ENCODE data around the gene ZNF316. TPM values are rescaled to one million over a fixed set of nuclear protein-coding genes. Genes with fewer than 3 reads are reported as not detected.

ZNF316 gene
- total and polyA plus RNA-seq, 10 of the 15 experiments (the other 5 are each of a cell fraction or from before 2014, with no cell fraction given): 0.03 to 28.9 (median 5.7) TPM

- WGBS (ENCODE audit: insufficient coverage, insufficient replicate concordance, low lambda C conversion rate, missing lambda C conversion rate): 23% methylated on average over 54 of the region's 63 CpGs
- TF ChIP-seq CHD4 (IDR thresholded peaks at IDR 0.05) (no peak), TCF12 (IDR thresholded peaks at IDR 0.05; ENCODE audit: low read depth, low read length) (no peak)
- peak; percentile 24; the same call in 2 of the 3 replicates for ATAC-seq
- ChIA-PET CTCF (no interaction called here), RAD21 (ENCODE audit: unreplicated experiment) (no interaction called here), POLR2A (interaction anchor here (0.7 kb wide), 1 partner anchor 83 kb away, joined by 3 read pairs; no protein-coding TSS in a partner anchor), SMC1A (ENCODE audit: uncharacterized antibody, unreplicated experiment) (no interaction called here)
- no peaks in the 10 kb centered on the region for H3K9me3 ChIP-seq (replicated peaks; ENCODE audit: control insufficient read depth, insufficient read depth, low read length)
- H3K4me2 ChIP-seq (ENCODE audit: control insufficient read depth, insufficient read depth): no peak overlapping the region
- intact Hi-C loops (cut with micrococcal nuclease; ENCODE audit: unreplicated experiment) (no loop called here), in situ Hi-C loops (cut with MboI) (no loop called here)
- H3K79me2 ChIP-seq (ENCODE audit: control insufficient read depth, insufficient read depth, low read length): no peaks in the 10 kb centered on the region
- no peak overlapping the region for H3K4me3 ChIP-seq
- no peak overlapping the region for H3K9ac ChIP-seq (ENCODE audit: control insufficient read depth, insufficient read depth, low read length)
- no peak for FAIRE-seq
- H3K27me3 ChIP-seq (replicated peaks in 1 of 2; ENCODE audit: control insufficient read depth in 2 of 2, insufficient read depth in 2 of 2, low read length in 1 of 2): peaks cover 0 to 10% of the 10 kb centered on the region in 2 experiments; a peak in 3 of 4 replicates
- no peak overlapping the region for H2AFZ ChIP-seq (ENCODE audit: control insufficient read depth, low read depth, low read length)
- no peaks in the 10 kb centered on the region for H4K20me1 ChIP-seq (ENCODE audit: control insufficient read depth, insufficient read depth)
- DNase-seq (ENCODE audit: low read depth, low spot score): no peak
- no peaks in the 10 kb centered on the region for H3K36me3 ChIP-seq (ENCODE audit: control insufficient read depth in 2 of 2, insufficient read depth in 2 of 2, low read length in 1 of 2)
- H3K27ac ChIP-seq (ENCODE audit: control insufficient read depth, insufficient read depth): no peak overlapping the region
- H3K4me1 ChIP-seq (ENCODE audit: control insufficient read depth, insufficient read depth, low read length): peaks cover 13% of the 10 kb centered on the region
- BruUV-seq (replicated peaks): no TSS peak
Observed at GRCh38 chr7:6615723-6616555, 21.2 kb upstream of the ZNF316 start.

GRCh38 chr7:6616854-6617643 is 20.1 kb upstream of the ZNF316 start:
- in situ Hi-C loops (cut with MboI): no loop called here
- no peak for TF ChIP-seq CREM (IDR thresholded peaks at IDR 0.05; ENCODE audit: low read depth)
- TF ChIP-seq SUZ12 (IDR thresholded peaks at IDR 0.05; ENCODE audit: unreplicated experiment): no peak
- no peak for TF ChIP-seq BCL3 (IDR thresholded peaks at IDR 0.05; ENCODE audit: borderline replicate concordance, insufficient read depth, low read depth, low read length, poor library complexity, severe bottlenecking)
- no peak for TF ChIP-seq FOXM1 (IDR thresholded peaks at IDR 0.05; ENCODE audit: low read depth, low read length)
- no peak for TF ChIP-seq IRF5 (IDR thresholded peaks at IDR 0.05; ENCODE audit: borderline replicate concordance)
- TF ChIP-seq POLR2A (IDR thresholded peaks at IDR 0.05; ENCODE audit: low read depth, low read length): no peak
- no peak for TF ChIP-seq IKZF2 (IDR thresholded peaks at IDR 0.05)
- TF ChIP-seq WRNIP1 (IDR thresholded peaks at IDR 0.05; ENCODE audit: borderline replicate concordance, low read depth, low read length): no peak
- peaks cover 0 to 10% of the 10 kb centered on the region in 2 experiments; a peak in 3 of 4 replicates for H3K27me3 ChIP-seq (replicated peaks in 1 of 2; ENCODE audit: control insufficient read depth in 2 of 2, insufficient read depth in 2 of 2, low read length in 1 of 2)
- H3K9ac ChIP-seq (ENCODE audit: control insufficient read depth, insufficient read depth, low read length): no peak overlapping the region
- H3K4me2 ChIP-seq (ENCODE audit: control insufficient read depth, insufficient read depth): no peak overlapping the region
- H2AFZ ChIP-seq (ENCODE audit: control insufficient read depth, low read depth, low read length): no peak overlapping the region
- DNase-seq (ENCODE audit: low read depth, low spot score): no peak
- H3K36me3 ChIP-seq (ENCODE audit: control insufficient read depth in 2 of 2, insufficient read depth in 2 of 2, low read length in 1 of 2): no peaks in the 10 kb centered on the region
- no peak overlapping the region for H3K27ac ChIP-seq (ENCODE audit: control insufficient read depth, insufficient read depth)
- no peaks in the 10 kb centered on the region for H3K79me2 ChIP-seq (ENCODE audit: control insufficient read depth, insufficient read depth, low read length)
- intact Hi-C loops (cut with micrococcal nuclease; ENCODE audit: unreplicated experiment): no loop called here
- FAIRE-seq: no peak
- 81% methylated on average over 17 of the region's 20 CpGs for WGBS (ENCODE audit: insufficient coverage, insufficient replicate concordance, low lambda C conversion rate, missing lambda C conversion rate)
- RAD21 ChIA-PET (ENCODE audit: unreplicated experiment): no interaction called here
- CTCF ChIA-PET: no interaction called here
- peaks cover 18% of the 10 kb centered on the region for H3K4me1 ChIP-seq (ENCODE audit: control insufficient read depth, insufficient read depth, low read length)
- ATAC-seq: no peak
- no TSS peak for BruUV-seq (replicated peaks)
- H4K20me1 ChIP-seq (ENCODE audit: control insufficient read depth, insufficient read depth): no peaks in the 10 kb centered on the region
- SMC1A ChIA-PET (ENCODE audit: uncharacterized antibody, unreplicated experiment): no interaction called here
- H3K4me3 ChIP-seq: no peak overlapping the region
- POLR2A ChIA-PET: no interaction called here
- no peaks in the 10 kb centered on the region for H3K9me3 ChIP-seq (replicated peaks; ENCODE audit: control insufficient read depth, insufficient read depth, low read length)
